ENCODE results near the gene SSTR3. TPM values are rescaled to one million over a fixed set of nuclear protein-coding genes. Genes with fewer than 3 reads are reported as not detected.

Gene SSTR3
- total and polyA plus RNA-seq, 2 of the 13 experiments (the other 11 are each of a cell fraction or from before 2014, with no cell fraction given): 0.08 to 0.64 TPM

DNA sequence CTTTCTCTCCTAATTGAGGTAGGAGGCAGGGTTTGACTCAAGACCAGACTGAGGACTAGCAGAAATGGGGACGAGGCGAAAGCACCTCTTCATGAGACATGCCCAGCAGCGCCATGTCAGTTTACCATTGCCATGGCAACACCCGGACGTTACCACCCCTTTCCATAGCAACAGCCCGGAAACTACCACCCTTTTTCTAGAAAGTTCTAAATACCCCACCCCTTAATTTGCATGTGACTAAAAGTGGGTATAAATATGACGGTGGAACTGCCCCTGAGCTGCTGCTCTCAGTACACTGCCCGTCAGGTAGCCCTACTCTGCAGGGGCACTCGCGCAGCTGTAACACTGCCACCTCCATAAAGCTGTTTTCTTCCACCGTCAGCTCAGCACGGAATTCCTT is 37.7 kb upstream of the SSTR3 start (continued):
- TF ChIP-seq TFDP2 (CRISPR knock-in tag; IDR thresholded peaks at IDR 0.05): no peak
- TF ChIP-seq ZNF20 (CRISPR knock-in tag; IDR thresholded peaks at IDR 0.05): no peak
- TF ChIP-seq ZNF768 (CRISPR knock-in tag; IDR thresholded peaks at IDR 0.05): no peak
- no peak for TF ChIP-seq IKZF1 (IDR thresholded peaks at IDR 0.05)

- Histone ChIP-seq H3K4me1 (ENCODE audit: insufficient read depth, low read length) (no peaks in the 10 kb centered on the region), H3K27me3 (ENCODE audit: control insufficient read depth in 1 of 2, insufficient read depth in 2 of 2, low read length in 2 of 2) (peaks cover 0 to 16% of the 10 kb centered on the region in 2 experiments; a peak in 2 of 5 replicates), H3K4me2 (ENCODE audit: low read depth, low read length) (no peak overlapping the region), H3K4me3 (replicated peaks in 1 of 3; ENCODE audit: insufficient read depth in 1 of 3, low read depth in 2 of 3, low read length in 3 of 3) (no peak overlapping the region), H3K79me2 (ENCODE audit: insufficient read depth, low read length) (no peaks in the 10 kb centered on the region), H3K9ac (ENCODE audit: insufficient read depth, low read depth, low read length) (no peak overlapping the region), H4K20me1 (ENCODE audit: insufficient read depth, low read length) (no peaks in the 10 kb centered on the region), H3K27ac (ENCODE audit: extremely low read length, insufficient read depth, low read length) (no peak overlapping the region), H3K36me3 (replicated peaks in 1 of 2; ENCODE audit: control insufficient read depth in 1 of 2, insufficient read depth in 2 of 2, low read length in 2 of 2) (no peaks in the 10 kb centered on the region), H2AFZ (ENCODE audit: low read length) (no peak overlapping the region), H3K9me3 (ENCODE audit: low read length) (no peaks in the 10 kb centered on the region)
- POLR2A ChIA-PET: no interaction called here
- 16% methylated on average over 6 of the region's 6 CpGs for WGBS (ENCODE audit: low lambda C conversion rate)
- no peak for DNase-seq (ENCODE audit: low spot score)
- ATAC-seq: no peak
- no TSS peak for BruUV-seq (replicated peaks)
- no peak for FAIRE-seq
- in situ Hi-C loops (cut with HindIII; ENCODE audit: extremely low pct_ligation_motif_present, low pct_unique_long_range_greater_than_20kb): no loop called here
- intact Hi-C loops (cut with micrococcal nuclease; ENCODE audit: unreplicated experiment): no loop called here
- CTCF ChIA-PET (ENCODE audit: low intra/inter-chr PET ratio, low total read pairs): no interaction called here
- no peak for TF ChIP-seq ZNF549 (CRISPR knock-in tag; IDR thresholded peaks at IDR 0.05)
- TF ChIP-seq CBX5 (CRISPR knock-in tag; IDR thresholded peaks at IDR 0.05; ENCODE audit: borderline replicate concordance): no peak
- TF ChIP-seq SOX6 (IDR thresholded peaks at IDR 0.05): no peak
- TF ChIP-seq SOX6 (CRISPR knock-in tag; IDR thresholded peaks at IDR 0.05): no peak
- no peak for TF ChIP-seq PLSCR1 (CRISPR knock-in tag; IDR thresholded peaks at IDR 0.05; ENCODE audit: borderline replicate concordance)
- no peak for TF ChIP-seq ZNF460 (CRISPR knock-in tag; IDR thresholded peaks at IDR 0.05; ENCODE audit: borderline replicate concordance)
- no peak for TF ChIP-seq TBX3 (IDR thresholded peaks at IDR 0.05; ENCODE audit: borderline replicate concordance)
- TF ChIP-seq ZFP36L2 (CRISPR knock-in tag; IDR thresholded peaks at IDR 0.05): no peak
- TF ChIP-seq SAP130 (CRISPR knock-in tag; IDR thresholded peaks at IDR 0.05; ENCODE audit: low read depth): no peak
- no peak for TF ChIP-seq ASH2L (IDR thresholded peaks at IDR 0.05; ENCODE audit: insufficient read length, low read depth, low read length)
- TF ChIP-seq HOMEZ (CRISPR knock-in tag; IDR thresholded peaks at IDR 0.05; ENCODE audit: low read depth): no peak
- no peak for TF ChIP-seq PAWR (CRISPR knock-in tag; IDR thresholded peaks at IDR 0.05; ENCODE audit: borderline replicate concordance)
- TF ChIP-seq STAT5B (CRISPR knock-in tag; IDR thresholded peaks at IDR 0.05): no peak
- no peak for TF ChIP-seq ZNF788 (CRISPR knock-in tag; IDR thresholded peaks at IDR 0.05; ENCODE audit: borderline replicate concordance)
- TF ChIP-seq, protein P1, sequence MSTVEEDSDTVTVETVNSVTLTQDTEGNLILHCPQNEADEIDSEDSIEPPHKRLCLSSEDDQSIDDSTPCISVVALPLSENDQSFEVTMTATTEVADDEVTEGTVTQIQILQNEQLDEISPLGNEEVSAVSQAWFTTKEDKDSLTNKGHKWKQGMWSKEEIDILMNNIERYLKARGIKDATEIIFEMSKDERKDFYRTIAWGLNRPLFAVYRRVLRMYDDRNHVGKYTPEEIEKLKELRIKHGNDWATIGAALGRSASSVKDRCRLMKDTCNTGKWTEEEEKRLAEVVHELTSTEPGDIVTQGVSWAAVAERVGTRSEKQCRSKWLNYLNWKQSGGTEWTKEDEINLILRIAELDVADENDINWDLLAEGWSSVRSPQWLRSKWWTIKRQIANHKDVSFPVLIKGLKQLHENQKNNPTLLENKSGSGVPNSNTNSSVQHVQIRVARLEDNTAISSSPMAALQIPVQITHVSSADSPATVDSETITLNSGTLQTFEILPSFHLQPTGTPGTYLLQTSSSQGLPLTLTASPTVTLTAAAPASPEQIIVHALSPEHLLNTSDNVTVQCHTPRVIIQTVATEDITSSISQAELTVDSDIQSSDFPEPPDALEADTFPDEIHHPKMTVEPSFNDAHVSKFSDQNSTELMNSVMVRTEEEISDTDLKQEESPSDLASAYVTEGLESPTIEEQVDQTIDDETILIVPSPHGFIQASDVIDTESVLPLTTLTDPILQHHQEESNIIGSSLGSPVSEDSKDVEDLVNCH (CRISPR knock-in tag; IDR thresholded peaks at IDR 0.05): no peak
- TF ChIP-seq ZSCAN30 (CRISPR knock-in tag; IDR thresholded peaks at IDR 0.05): no peak
- no peak for TF ChIP-seq ZNF441 (CRISPR knock-in tag; IDR thresholded peaks at IDR 0.05; ENCODE audit: borderline replicate concordance)
Measured at GRCh38 chr22:37248251-37248650, 36.0 kb upstream of the SSTR3 start.
